Nephron (organoid): Measurements from ENCODE around the gene RNF225.
"Not testable (repeated sequence)": the region's sequence is repeated elsewhere in the genome, so short reads cannot be mapped to it uniquely, and the experiment has no call there.

Experiments used
- H3K27ac Mint-ChIP-seq, 3 experiments: 2 replicates each; pipeline ENCODE4 v1.8.0; 2020; ENCODE audit warnings: mixed read lengths in 3 of 3, mild to moderate bottlenecking in 2 of 3, moderate library complexity in 1 of 3
- H3K27me3 Mint-ChIP-seq: 2 replicates; pipeline ENCODE4 v1.8.0; 2021; ENCODE audit warnings: low read depth, mild to moderate bottlenecking, moderate library complexity, mixed read lengths
- H3K36me3 Mint-ChIP-seq: 2 replicates; pipeline ENCODE4 v1.8.0; 2020; ENCODE audit warnings: low read depth, mixed read lengths
- H3K4me1 Mint-ChIP-seq: 2 replicates; pipeline ENCODE4 v1.8.0; 2020; ENCODE audit warnings: mixed read lengths
- H3K4me3 Mint-ChIP-seq, 3 experiments: 2 replicates each; pipeline ENCODE4 v1.8.0; 2020; ENCODE audit warnings: mild to moderate bottlenecking in 3 of 3, mixed read lengths in 3 of 3, moderate library complexity in 2 of 3
- H3K9me3 Mint-ChIP-seq: 2 replicates; pipeline ENCODE4 v1.8.0; 2020; ENCODE audit warnings: mixed read lengths
- CTCF ChIP-seq, 3 experiments: fragments of 200-600 bp; sonication (generic); IDR thresholded peaks; one replicate each; pipeline ENCODE4 v1.5.0; 2021; ENCODE audit warnings: antibody characterized with exemption in 3 of 3; ENCODE audit not compliant: unreplicated experiment in 3 of 3

RNF225 gene

GRCh38 chr19:58395220-58395978, at the start of gene RNF225:
Gene RNF225 (plus strand): TSS chr19:58395656. CDS start chr19:58396090, 434 bp downstream.
- Mint-ChIP-seq H3K4me1 (peaks cover 11% of the 10 kb centered on the region), H3K36me3 (peaks cover 35% of the 10 kb centered on the region), H3K27ac (no peak within 1 kb of the TSS), H3K9me3 (no peaks in the 10 kb centered on the region), H3K27me3 (no peaks in the 10 kb centered on the region), H3K4me3 (no peak within 1 kb of the TSS)
- TF ChIP-seq CTCF (IDR thresholded peaks at IDR 0.05; ENCODE audit: unreplicated experiment in 3 of 3) = no peak

- TF ChIP-seq CTCF (IDR thresholded peaks at IDR 0.05; ENCODE audit: unreplicated experiment in 3 of 3) = no peak
- Mint-ChIP-seq H3K36me3 (peaks cover 8% of the 10 kb centered on the region), H3K27ac (peak overlapping the region in 2 of 3 experiments; percentile 45 to 75), H3K4me1 (peaks cover 11% of the 10 kb centered on the region), H3K4me3 (peak overlapping the region; percentile 95 to 97 (median 97)), H3K27me3 (no peaks in the 10 kb centered on the region), H3K9me3 (no peaks in the 10 kb centered on the region)
These were observed 48.2 kb upstream of the RNF225 start for GRCh38 chr19:58346961-58347929.

- H3K4me3 Mint-ChIP-seq = peak overlapping the region; percentile 95 to 97 (median 97)
- H3K9me3 Mint-ChIP-seq, H3K27me3 Mint-ChIP-seq, H3K36me3 Mint-ChIP-seq: not testable (repeated sequence)
- H3K4me1 Mint-ChIP-seq = peaks cover 11% of the 10 kb centered on the region
- peak overlapping the region in 1 of 3 experiments; percentile 73 for H3K27ac Mint-ChIP-seq
These were observed 47.4 kb upstream of the RNF225 start for GRCh38 chr19:58348080-58348479.

- Mint-ChIP-seq H3K4me3 (peak overlapping the region in 2 of 3 experiments; percentile 36 to 37), H3K27ac (no peak overlapping the region), H3K36me3 (peaks cover 4% of the 10 kb centered on the region), H3K4me1 (peaks cover 11% of the 10 kb centered on the region), H3K9me3 (no peaks in the 10 kb centered on the region), H3K27me3 (no peaks in the 10 kb centered on the region)
- no peak for TF ChIP-seq CTCF (IDR thresholded peaks at IDR 0.05; ENCODE audit: unreplicated experiment in 3 of 3)
These were observed 45.9 kb upstream of the RNF225 start for GRCh38 chr19:58349590-58349989.

- no peaks in the 10 kb centered on the region for H3K27me3 Mint-ChIP-seq
- TF ChIP-seq CTCF (IDR thresholded peaks at IDR 0.05; ENCODE audit: unreplicated experiment in 3 of 3) = no peak
- H3K9me3 Mint-ChIP-seq = no peaks in the 10 kb centered on the region
- peaks cover 5% of the 10 kb centered on the region for H3K36me3 Mint-ChIP-seq
- peak overlapping the region in 2 of 3 experiments; percentile 9 to 34 for H3K4me3 Mint-ChIP-seq
- no peak overlapping the region for H3K27ac Mint-ChIP-seq
- peaks cover 11% of the 10 kb centered on the region for H3K4me1 Mint-ChIP-seq
These were observed 45.2 kb upstream of the RNF225 start for GRCh38 chr19:58350001-58350861.
